Ascending aorta (tissue), 2 donors: ENCODE results near the gene TAOK1. TPM values are rescaled to one million over a fixed set of nuclear protein-coding genes. Genes with fewer than 3 reads are reported as not detected.

Experiments
- DNase-seq, 2 donors: peaks; one replicate each; pipeline ENCODE4 v3.0.0-alpha.2; 2019; ENCODE audit warnings: low spot score in 2 of 2
- H3K27ac ChIP-seq, 2 donors: fragments of 200-600 bp; sonication (generic); one replicate each; pipeline ENCODE4 v1.5.1; 2016 to 2017; ENCODE audit warnings: mild to moderate bottlenecking in 1 of 2
- H3K27me3 ChIP-seq: fragments of 200-600 bp; sonication (generic); one replicate; pipeline ENCODE4 v1.5.1; 2017
- H3K36me3 ChIP-seq, 2 donors: fragments of 200-600 bp; sonication (generic); one replicate each; pipeline ENCODE4 v1.5.1; 2016
- H3K4me1 ChIP-seq, 2 donors: fragments of 200-600 bp; sonication (generic); one replicate each; pipeline ENCODE4 v1.5.1; 2016 to 2017; ENCODE audit warnings: mild to moderate bottlenecking in 1 of 2
- H3K4me3 ChIP-seq, 2 donors: fragments of 200-600 bp; sonication (generic); one replicate each; pipeline ENCODE4 v1.5.1; 2016 to 2017; ENCODE audit warnings: mild to moderate bottlenecking in 1 of 2
- H3K9me3 ChIP-seq, 2 donors: fragments of 200-600 bp; sonication (generic); one replicate each; pipeline ENCODE4 v1.5.1; 2016
- intact Hi-C: fragments of 100-400 bp; cut with DNase I; formaldehyde crosslinking; loops from one replicate; pipeline ENCODE4 v1.15.1; 2023
- total RNA-seq: library from RNA; depleted of rRNA; stranded (reverse); fragments of >200 nt; gene quantifications from one replicate; pipeline ENCODE4 v1.1.0, GENCODE V29; 2016
- TF ChIP-seq, protein P1 (sequence below), 3 experiments: fragments of 200-600 bp in 2 of 3; fragments of 450-650 bp in 1 of 3; sonication (generic) in 2 of 3; IDR thresholded peaks; one replicate each; pipeline ENCODE4 v1.5.1; 2016 to 2019; ENCODE audit warnings: antibody characterized with exemption in 3 of 3, mild to moderate bottlenecking in 1 of 3, moderate library complexity in 1 of 3

The TAOK1 gene
- total RNA-seq, 1 donor from 2014 or later: 20.8 TPM

GRCh38 chr17:29565643-29566472 is 175.7 kb downstream of the TAOK1 start:
- Histone ChIP-seq H3K4me3 (peak overlapping the region; percentile 83 to 95), H3K36me3 (peaks cover 0 to 5% of the 10 kb centered on the region in 2 donors), H3K4me1 (peaks cover 6 to 16% of the 10 kb centered on the region in 2 donors), H3K9me3 (no peaks in the 10 kb centered on the region), H3K27ac (peak overlapping the region; percentile 41 to 91), H3K27me3 (no peaks in the 10 kb centered on the region)
- TF ChIP-seq, protein P1, sequence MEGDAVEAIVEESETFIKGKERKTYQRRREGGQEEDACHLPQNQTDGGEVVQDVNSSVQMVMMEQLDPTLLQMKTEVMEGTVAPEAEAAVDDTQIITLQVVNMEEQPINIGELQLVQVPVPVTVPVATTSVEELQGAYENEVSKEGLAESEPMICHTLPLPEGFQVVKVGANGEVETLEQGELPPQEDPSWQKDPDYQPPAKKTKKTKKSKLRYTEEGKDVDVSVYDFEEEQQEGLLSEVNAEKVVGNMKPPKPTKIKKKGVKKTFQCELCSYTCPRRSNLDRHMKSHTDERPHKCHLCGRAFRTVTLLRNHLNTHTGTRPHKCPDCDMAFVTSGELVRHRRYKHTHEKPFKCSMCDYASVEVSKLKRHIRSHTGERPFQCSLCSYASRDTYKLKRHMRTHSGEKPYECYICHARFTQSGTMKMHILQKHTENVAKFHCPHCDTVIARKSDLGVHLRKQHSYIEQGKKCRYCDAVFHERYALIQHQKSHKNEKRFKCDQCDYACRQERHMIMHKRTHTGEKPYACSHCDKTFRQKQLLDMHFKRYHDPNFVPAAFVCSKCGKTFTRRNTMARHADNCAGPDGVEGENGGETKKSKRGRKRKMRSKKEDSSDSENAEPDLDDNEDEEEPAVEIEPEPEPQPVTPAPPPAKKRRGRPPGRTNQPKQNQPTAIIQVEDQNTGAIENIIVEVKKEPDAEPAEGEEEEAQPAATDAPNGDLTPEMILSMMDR (IDR thresholded peaks at IDR 0.05): no peak
- no peak for DNase-seq
- intact Hi-C loops: no loop called here

DNA sequence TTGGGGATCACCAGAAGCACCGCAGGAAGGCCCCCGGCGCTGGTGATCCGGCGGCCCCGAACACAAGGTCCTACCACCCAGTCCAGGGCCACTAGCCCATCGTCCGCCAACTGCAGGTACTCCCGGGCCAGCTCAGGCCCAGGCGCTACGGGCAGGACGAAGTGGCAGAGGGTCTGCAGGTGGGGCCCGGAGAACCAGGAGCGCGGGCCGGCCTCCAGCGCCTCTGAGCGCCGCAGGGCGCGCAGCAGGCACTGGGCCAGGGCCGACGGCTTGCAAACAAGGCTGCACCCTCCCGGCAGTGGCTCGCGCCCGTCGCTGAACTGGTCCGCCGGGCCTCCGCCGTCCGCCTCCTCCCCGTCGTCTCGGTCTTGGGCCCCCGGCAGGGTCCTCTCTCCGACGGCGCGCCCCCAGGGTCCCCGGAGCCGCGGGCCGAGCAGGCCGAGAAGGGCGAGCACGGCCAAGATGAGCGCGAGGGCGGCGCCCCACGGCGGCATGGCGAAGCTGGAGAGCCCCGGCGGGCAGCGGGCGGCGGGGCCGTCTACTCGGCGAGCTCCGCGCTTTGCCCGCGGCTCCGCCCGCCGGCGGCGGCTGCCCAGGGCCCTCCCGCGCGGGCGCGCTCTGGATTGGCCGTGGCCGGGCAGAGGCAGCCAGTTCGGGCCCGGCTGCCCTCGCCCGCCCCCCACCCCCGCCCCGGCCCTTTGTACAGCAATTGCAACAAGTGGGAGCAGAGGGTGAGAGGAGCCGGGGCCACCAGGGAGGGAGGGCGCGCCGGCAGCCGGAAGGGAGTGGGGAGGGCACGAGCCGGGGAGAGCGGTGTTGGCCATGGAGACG is 176.5 kb downstream of the TAOK1 start, which contains the start of gene ABHD15:
ABHD15 (minus strand) TSS at position 565 of the 831 bp plus-strand sequence; CDS start at position 494, 71 bp downstream.
- TF ChIP-seq, protein P1 (IDR thresholded peaks at IDR 0.05): peak in 1 of 3 experiments; percentile 5
- peak in 1 of 2 donors; percentile 86 for DNase-seq
- Histone ChIP-seq H3K27me3 (no peaks in the 10 kb centered on the region), H3K4me3 (peak within 1 kb of the TSS; percentile 83 to 95), H3K9me3 (no peaks in the 10 kb centered on the region), H3K36me3 (peaks cover 0 to 5% of the 10 kb centered on the region in 2 donors), H3K27ac (peak within 1 kb of the TSS; percentile 86 to 91), H3K4me1 (peaks cover 6 to 16% of the 10 kb centered on the region in 2 donors)
- intact Hi-C loops: no loop called here

GRCh38 chr17:29567304-29567553 is 177.1 kb downstream of the TAOK1 start:
- Histone ChIP-seq H3K4me1 (peaks cover 10 to 22% of the 10 kb centered on the region in 2 donors), H3K27ac (peak overlapping the region; percentile 86 to 91)

GRCh38 chr17:29567554-29568330 is 177.6 kb downstream of the TAOK1 start:
- intact Hi-C loops: loop anchor here (2.0 kb wide), 1 partner anchor 21 kb away; the partner anchor contains the start of gene GIT1
- Histone ChIP-seq H3K4me3 (peak overlapping the region; percentile 83 to 95), H3K36me3 (no peaks in the 10 kb centered on the region), H3K27ac (peak overlapping the region; percentile 86 to 91), H3K9me3 (no peaks in the 10 kb centered on the region), H3K27me3 (no peaks in the 10 kb centered on the region), H3K4me1 (peaks cover 13 to 27% of the 10 kb centered on the region in 2 donors)
- TF ChIP-seq, protein P1 (IDR thresholded peaks at IDR 0.05): peak; percentile 28 to 65 (median 60)
- peak in 1 of 2 donors; percentile 84 for DNase-seq

More at GRCh38 chr17:29567304-29567553, 177.1 kb downstream of the TAOK1 start:
- H3K9me3 ChIP-seq: no peaks in the 10 kb centered on the region
- intact Hi-C loops: no loop called here
- no peaks in the 10 kb centered on the region for H3K27me3 ChIP-seq
- H3K4me3 ChIP-seq: peak overlapping the region; percentile 83 to 95
- no peak for DNase-seq
- peaks cover 0 to under 1% of the 10 kb centered on the region in 2 donors for H3K36me3 ChIP-seq
- TF ChIP-seq, protein P1 (IDR thresholded peaks at IDR 0.05): peak in 1 of 3 experiments; percentile 4
